ENCODE results near the gene VWA7.

DNA sequence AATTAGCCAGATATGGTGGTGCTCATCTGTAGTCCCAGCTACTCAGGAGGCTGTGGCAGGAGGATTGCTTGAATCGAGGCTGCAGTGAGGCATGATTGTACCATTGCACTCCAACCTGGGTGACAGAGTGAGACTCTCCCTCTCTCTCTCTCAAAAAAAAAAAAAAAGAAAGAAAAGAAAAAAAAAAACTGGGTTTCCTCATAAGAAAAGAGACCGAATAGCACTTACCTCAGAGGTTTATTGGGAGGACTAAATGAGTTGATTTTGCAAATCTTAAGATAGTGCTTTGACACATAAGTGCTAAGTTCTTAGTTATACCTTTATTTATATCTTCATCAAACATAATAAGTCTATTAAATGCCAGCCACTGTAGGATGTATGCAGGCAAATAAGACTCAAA, 6.3 kb downstream of the VWA7 start:
- TF ChIP-seq, protein P1, sequence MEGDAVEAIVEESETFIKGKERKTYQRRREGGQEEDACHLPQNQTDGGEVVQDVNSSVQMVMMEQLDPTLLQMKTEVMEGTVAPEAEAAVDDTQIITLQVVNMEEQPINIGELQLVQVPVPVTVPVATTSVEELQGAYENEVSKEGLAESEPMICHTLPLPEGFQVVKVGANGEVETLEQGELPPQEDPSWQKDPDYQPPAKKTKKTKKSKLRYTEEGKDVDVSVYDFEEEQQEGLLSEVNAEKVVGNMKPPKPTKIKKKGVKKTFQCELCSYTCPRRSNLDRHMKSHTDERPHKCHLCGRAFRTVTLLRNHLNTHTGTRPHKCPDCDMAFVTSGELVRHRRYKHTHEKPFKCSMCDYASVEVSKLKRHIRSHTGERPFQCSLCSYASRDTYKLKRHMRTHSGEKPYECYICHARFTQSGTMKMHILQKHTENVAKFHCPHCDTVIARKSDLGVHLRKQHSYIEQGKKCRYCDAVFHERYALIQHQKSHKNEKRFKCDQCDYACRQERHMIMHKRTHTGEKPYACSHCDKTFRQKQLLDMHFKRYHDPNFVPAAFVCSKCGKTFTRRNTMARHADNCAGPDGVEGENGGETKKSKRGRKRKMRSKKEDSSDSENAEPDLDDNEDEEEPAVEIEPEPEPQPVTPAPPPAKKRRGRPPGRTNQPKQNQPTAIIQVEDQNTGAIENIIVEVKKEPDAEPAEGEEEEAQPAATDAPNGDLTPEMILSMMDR (IDR thresholded peaks at IDR 0.05) = no peak
- no peak for TF ChIP-seq POLR2A (IDR thresholded peaks at IDR 0.05)
- TF ChIP-seq POLR2AphosphoS5 (IDR thresholded peaks at IDR 0.05) = no peak
